ENCODE measurements around the gene ID3.

ID3 gene

GRCh38 chr1:23564529-23565122 is 5.3 kb upstream of the ID3 start:
- no peak for DNase-seq (ENCODE audit: low read depth)

GRCh38 chr1:23563755-23564374 is 4.6 kb upstream of the ID3 start:
- no peak for DNase-seq (ENCODE audit: low read depth)

- DNase-seq (ENCODE audit: low read depth) = no peak
These were observed 3.7 kb upstream of the ID3 start for GRCh38 chr1:23563003-23563402.

- no peak for DNase-seq (ENCODE audit: low read depth)
These were observed 3.0 kb upstream of the ID3 start for GRCh38 chr1:23562137-23562876.

- no peak for DNase-seq (ENCODE audit: low read depth)
These were observed 2.5 kb upstream of the ID3 start for GRCh38 chr1:23561813-23562100.

GRCh38 chr1:23561076-23561812 is 1.9 kb upstream of the ID3 start:
- no peak for DNase-seq (ENCODE audit: low read depth)

- DNase-seq (ENCODE audit: low read depth) = no peak
These were observed 862 bp upstream of the ID3 start for GRCh38 chr1:23559985-23560741.

GRCh38 chr1:23558872-23559135 is 497 bp downstream of the ID3 start:
- no peak for DNase-seq (ENCODE audit: low read depth)

GRCh38 chr1:23558140-23558871 is 995 bp downstream of the ID3 start:
- DNase-seq (ENCODE audit: low read depth) = no peak

- DNase-seq (ENCODE audit: low read depth) = no peak
These were observed 1.7 kb downstream of the ID3 start for GRCh38 chr1:23557471-23558124.

- no peak for DNase-seq (ENCODE audit: low read depth)
These were observed 2.4 kb downstream of the ID3 start for GRCh38 chr1:23556635-23557470.

GRCh38 chr1:23555986-23556634 is 3.2 kb downstream of the ID3 start:
- DNase-seq (ENCODE audit: low read depth) = no peak

- DNase-seq (ENCODE audit: low read depth) = no peak
These were observed 3.9 kb downstream of the ID3 start for GRCh38 chr1:23555270-23555985.

GRCh38 chr1:23554481-23555269 is 4.6 kb downstream of the ID3 start:
- no peak for DNase-seq (ENCODE audit: low read depth)

GRCh38 chr1:23554127-23554480 is 5.2 kb downstream of the ID3 start:
- no peak for DNase-seq (ENCODE audit: low read depth)

- DNase-seq (ENCODE audit: low read depth) = no peak
These were observed 5.8 kb downstream of the ID3 start for GRCh38 chr1:23553231-23554126.

- DNase-seq (ENCODE audit: low read depth) = no peak
These were observed 7.5 kb downstream of the ID3 start for GRCh38 chr1:23551849-23552248.

Data from HS-5 (cell line).